H1 (cell line): ENCODE data around the gene ATP6V1E1.

ENCODE experiments used
- CTCF ChIP-seq, 3 experiments: IDR thresholded peaks; 1 replicate in 2 of 3; 2 replicates in 1 of 3; pipeline versions ENCODE4 v1.5.1 to v1.6.1; 2011; ENCODE audit warnings: low read length in 3 of 3, mild to moderate bottlenecking in 3 of 3, inconsistent platforms in 2 of 3, low read depth in 1 of 3, moderate library complexity in 1 of 3; ENCODE audit not compliant: insufficient read depth in 1 of 3; ENCODE audit errors: control extremely low read depth in 1 of 3
- TF ChIP-seq, protein P1 (sequence below): IDR thresholded peaks from 2 replicates; pipeline ENCODE4 v1.6.1; 2011; ENCODE audit warnings: low read depth, mild to moderate bottlenecking, low read length; ENCODE audit not compliant: insufficient read depth

DNA sequence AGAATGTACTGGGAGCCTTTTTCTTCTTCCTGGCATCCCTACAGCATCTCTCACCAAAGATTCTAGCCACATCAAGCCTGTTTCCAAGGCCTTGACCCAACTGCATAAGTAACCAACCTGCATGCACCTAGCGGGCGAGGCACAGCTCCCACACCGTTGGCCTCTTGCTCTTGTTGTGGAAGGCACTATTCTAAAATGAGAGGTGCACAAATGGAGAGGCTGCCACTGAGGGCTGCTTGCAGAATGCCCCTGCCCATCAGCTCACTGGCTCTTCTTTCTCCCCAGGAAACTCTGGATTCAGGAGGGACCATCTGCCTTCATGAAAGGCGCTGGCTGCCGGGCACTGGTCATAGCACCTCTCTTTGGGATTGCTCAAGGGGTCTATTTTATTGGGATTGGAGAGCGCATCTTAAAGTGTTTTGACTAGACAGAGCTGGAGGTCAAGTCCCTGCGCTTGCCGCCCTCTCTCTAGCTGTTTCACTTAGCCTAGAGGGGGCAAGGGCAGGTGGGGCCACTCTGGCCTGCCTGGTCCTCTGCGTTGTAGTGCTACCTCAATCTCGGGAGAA, 38.7 kb downstream of the ATP6V1E1 start:
- TF ChIP-seq CTCF (IDR thresholded peaks at IDR 0.05; ENCODE audit: control extremely low read depth in 1 of 3, insufficient read depth in 1 of 3, low read depth in 1 of 3, low read length in 3 of 3), result no peak
- TF ChIP-seq, protein P1, sequence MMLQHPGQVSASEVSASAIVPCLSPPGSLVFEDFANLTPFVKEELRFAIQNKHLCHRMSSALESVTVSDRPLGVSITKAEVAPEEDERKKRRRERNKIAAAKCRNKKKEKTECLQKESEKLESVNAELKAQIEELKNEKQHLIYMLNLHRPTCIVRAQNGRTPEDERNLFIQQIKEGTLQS, result no peak
